Measurements from ENCODE around the gene DCLRE1C. TPM values are rescaled to one million over a fixed set of nuclear protein-coding genes. Genes with fewer than 3 reads are reported as not detected.

DCLRE1C gene
- total and polyA plus RNA-seq, 2 of the 8 experiments (the other 6 are each of a cell fraction or from before 2014, with no cell fraction given): 0.77 to 7.4 TPM

DNA sequence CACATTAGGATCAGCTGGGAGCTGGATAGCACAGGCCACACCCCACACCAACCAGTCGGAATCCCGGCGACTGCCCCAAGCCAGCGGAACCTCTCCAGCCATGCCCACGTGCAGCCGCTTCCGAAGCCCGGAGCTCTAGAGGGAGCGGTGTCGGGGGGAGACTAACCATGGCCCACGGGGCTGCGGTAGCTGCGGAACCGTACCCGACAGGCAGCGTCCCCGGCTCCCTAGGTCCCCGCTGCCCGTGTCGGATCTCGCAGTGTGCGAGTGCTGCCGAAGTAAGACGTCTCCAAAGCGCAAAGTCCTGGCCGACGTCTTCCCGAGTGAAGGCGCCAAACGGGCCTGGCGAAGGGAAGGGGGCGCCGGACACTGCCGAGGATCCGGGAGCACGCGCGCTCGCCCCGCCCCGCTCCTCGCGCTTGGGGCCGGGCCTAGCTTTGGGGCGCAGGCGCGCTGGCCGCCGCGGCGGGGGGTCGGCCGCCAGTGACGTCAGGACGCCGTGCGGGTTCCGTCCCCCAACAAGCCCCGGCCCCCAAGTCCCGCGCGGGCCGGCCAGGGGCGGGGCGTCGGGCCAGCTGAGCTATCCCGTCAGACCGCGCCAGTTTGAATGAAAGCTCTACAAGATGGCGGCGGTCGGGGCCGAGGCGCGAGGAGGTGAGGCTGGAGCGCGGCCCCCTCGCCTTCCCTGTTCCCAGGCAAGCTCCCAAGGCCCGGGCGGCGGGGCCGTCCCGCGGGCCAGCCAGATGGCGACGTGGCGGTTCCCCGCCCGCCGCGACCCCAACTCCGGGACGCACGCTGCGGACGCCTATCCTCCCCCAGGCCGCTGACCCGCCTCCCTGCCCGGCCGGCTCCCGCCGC, 75.4 kb downstream of the DCLRE1C start, which contains the start of gene SUV39H2:
SUV39H2 (plus strand) TSS at position 601 of the 858 bp plus-strand sequence; CDS start at position 624, 23 bp downstream.
- H3K9me3 ChIP-seq (ENCODE audit: insufficient read depth in 2 of 2, low read depth in 1 of 2, low read length in 1 of 2): no peaks in the 10 kb centered on the region
- H2BK15ac ChIP-seq (ENCODE audit: low read length): no peak within 1 kb of the TSS
- H3K9ac ChIP-seq (replicated peaks in 1 of 4; ENCODE audit: extremely low read depth in 1 of 4, low read depth in 3 of 4, low read length in 3 of 4): peak within 1 kb of the TSS; percentile 92 to 99 (median 94)
- peak within 1 kb of the TSS; percentile 73; the same call in 1 of the 2 replicates for H2BK12ac ChIP-seq (ENCODE audit: low read depth, low read length)
- H3K79me1 ChIP-seq (ENCODE audit: low read depth, low read length): no peaks in the 10 kb centered on the region; the same call in 1 of the 2 replicates
- peak within 1 kb of the TSS; percentile 93; the same call in 1 of the 2 replicates for H4K8ac ChIP-seq (ENCODE audit: extremely low read depth, insufficient read depth, low read length)
- H2BK120ac ChIP-seq (replicated peaks; ENCODE audit: low read depth, low read length): peak within 1 kb of the TSS; percentile 21
- POLR2A ChIA-PET (ENCODE audit: partially characterized antibody): interaction anchor here (0.5 to 2.3 kb wide), 23 partner anchors 10 to 693 kb away, joined by 3 to 32 read pairs (median 4); partner anchors contain the start of genes CDNF, DCLRE1C, HSPA14 and MEIG1
- H3K79me2 ChIP-seq (ENCODE audit: control insufficient read depth in 1 of 2, insufficient read depth in 2 of 2, low read length in 2 of 2): peaks cover 9 to 50% of the 10 kb centered on the region in 2 experiments
- 2% methylated on average over 79 of the region's 102 CpGs; no CpG with 5 or more reads in 1 of the 2 experiments for WGBS, 2 experiments (ENCODE audit: extremely low coverage in 1 of 2, insufficient coverage in 1 of 2, insufficient read length in 1 of 2, insufficient replicate concordance in 2 of 2, low coverage in 1 of 2, low lambda C conversion rate in 2 of 2, missing lambda C conversion rate in 1 of 2)
- peaks cover 0 to 10% (median 1%) of the 10 kb centered on the region in 4 experiments; a peak in 3 of 8 replicates for H3K36me3 ChIP-seq (ENCODE audit: control insufficient read depth in 2 of 4, insufficient read depth in 4 of 4, low read length in 3 of 4)
- peaks cover 3 to 11% (median 7%) of the 10 kb centered on the region in 4 experiments; a peak in 6 of 7 replicates for H3K4me1 ChIP-seq (replicated peaks in 1 of 4; ENCODE audit: control insufficient read depth in 3 of 4, insufficient read depth in 4 of 4, low read length in 3 of 4)
- no peak for FAIRE-seq
- H3K27me3 ChIP-seq (replicated peaks in 1 of 4; ENCODE audit: control insufficient read depth in 3 of 4, extremely low read depth in 1 of 4, insufficient read depth in 3 of 4, low read length in 3 of 4): no peaks in the 10 kb centered on the region
- H2BK20ac ChIP-seq (ENCODE audit: low read length): no peak within 1 kb of the TSS
- H3K27ac ChIP-seq (ENCODE audit: low read depth, low read length): peak within 1 kb of the TSS; percentile 92
- peaks cover 8 to 13% of the 10 kb centered on the region in 2 experiments for H4K20me1 ChIP-seq (replicated peaks in 1 of 2; ENCODE audit: control insufficient read depth in 1 of 2, insufficient read depth in 2 of 2, low read length in 2 of 2)
- H2AK5ac ChIP-seq (ENCODE audit: low read depth, low read length): no peak within 1 kb of the TSS
- H3K23ac ChIP-seq (ENCODE audit: insufficient read length): no peak within 1 kb of the TSS
- H4K91ac ChIP-seq (replicated peaks; ENCODE audit: insufficient read length, low read length): peak within 1 kb of the TSS; percentile 93
- 0 out of 2 replicates have a peak within 1 kb of the TSS, but pooled peaks have one; percentile 60 for H2AFZ ChIP-seq (ENCODE audit: low read length)
- H3K4me3 ChIP-seq (ENCODE audit: extremely low read depth in 1 of 4, insufficient read depth in 2 of 4, low read depth in 3 of 4, low read length in 4 of 4): peak within 1 kb of the TSS; percentile 79 to 93 (median 88)
- peak within 1 kb of the TSS; percentile 97 for H3K56ac ChIP-seq (replicated peaks; ENCODE audit: insufficient read length, low read depth, low read length)
- H4K5ac ChIP-seq (ENCODE audit: insufficient read length, low read depth, low read length): peak within 1 kb of the TSS; percentile 94
- H3K14ac ChIP-seq (ENCODE audit: insufficient read length): no peak within 1 kb of the TSS
- peaks cover 7% of the 10 kb centered on the region for H3K23me2 ChIP-seq (ENCODE audit: low read depth, low read length)
- CTCF ChIA-PET (ENCODE audit: partially characterized antibody): interaction anchor here (0.8 to 3.3 kb wide), 6 partner anchors 11 to 221 kb away, joined by 3 to 19 read pairs (median 4); no protein-coding TSS in a partner anchor
- peak within 1 kb of the TSS; percentile 96 for H3K4ac ChIP-seq (replicated peaks; ENCODE audit: insufficient read length, low read depth, low read length)
- H3K4me2 ChIP-seq (ENCODE audit: insufficient read depth in 1 of 2, low read depth in 2 of 2, low read length in 2 of 2): peak within 1 kb of the TSS; percentile 68 to 80
- peak within 1 kb of the TSS; percentile 90 for H2BK5ac ChIP-seq (ENCODE audit: low read depth, low read length)
- peak; percentile 87 to 98 for DNase-seq (ENCODE audit: low read depth in 1 of 2, low spot score in 2 of 2)
- peak within 1 kb of the TSS; percentile 97 for H3K18ac ChIP-seq (ENCODE audit: extremely low read depth, low read length)
- peak; percentile 60 for TF ChIP-seq KDM4A (IDR thresholded peaks at IDR 0.05; ENCODE audit: low read depth, low read length, severe bottlenecking)
- TF ChIP-seq TAF1 (IDR thresholded peaks at IDR 0.05; ENCODE audit: low read depth, low read length): peak; percentile 95

Data from H1 (cell line).